HL-60/S4 (cell line): ENCODE results near the gene CLIC3.

ENCODE experiments used
- in situ Hi-C: fragments of 300-500 bp; cut with MboI; formaldehyde crosslinking; loops from 2 replicates; pipeline ENCODE4 v1.14.3; 2022; ENCODE audit warnings: low sequenced_read_pairs

Gene CLIC3

GRCh38 chr9:137019891-137020683 is 23.7 kb upstream of the CLIC3 start:
- in situ Hi-C loops, result no loop called here

DNA sequence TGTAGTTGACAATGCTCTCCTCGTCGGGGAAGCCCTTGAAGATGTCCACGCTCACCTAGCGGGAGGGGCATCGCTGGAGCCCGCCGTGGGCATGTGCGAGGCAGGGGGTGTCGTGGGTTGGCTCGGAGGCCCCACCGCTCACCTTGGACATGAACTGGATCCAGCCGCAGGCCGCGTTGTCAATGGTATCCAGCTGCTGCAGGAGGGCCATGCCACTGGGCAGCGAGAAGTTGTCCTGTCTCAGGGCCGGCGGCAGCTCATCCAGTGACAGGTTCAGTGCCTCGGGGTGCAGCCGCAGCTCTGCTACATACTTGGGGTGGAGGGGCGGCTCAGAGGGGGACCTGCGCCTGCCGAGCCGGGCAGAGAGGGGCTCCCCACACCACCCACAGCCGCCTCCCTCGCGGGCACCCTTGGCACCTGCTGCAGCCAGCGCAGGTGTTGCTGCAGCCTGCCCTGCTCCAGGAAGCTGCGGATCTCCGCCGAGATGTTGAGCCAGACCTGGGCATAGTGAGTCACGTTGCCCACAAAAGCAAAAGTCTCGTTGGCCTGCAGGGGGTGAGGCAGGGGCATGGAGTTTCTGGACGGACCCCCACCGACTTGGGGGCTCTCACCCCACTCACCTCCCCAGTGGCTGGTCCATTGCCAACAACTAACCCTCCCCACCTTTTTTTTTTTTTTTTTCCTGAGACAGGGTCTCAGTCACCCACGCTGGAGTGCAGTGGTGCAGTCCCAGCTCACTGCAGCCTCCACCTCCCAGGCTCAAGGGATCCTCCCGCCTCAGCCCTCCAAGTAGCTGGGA is 22.6 kb upstream of the CLIC3 start:
- in situ Hi-C loops, result no loop called here

DNA sequence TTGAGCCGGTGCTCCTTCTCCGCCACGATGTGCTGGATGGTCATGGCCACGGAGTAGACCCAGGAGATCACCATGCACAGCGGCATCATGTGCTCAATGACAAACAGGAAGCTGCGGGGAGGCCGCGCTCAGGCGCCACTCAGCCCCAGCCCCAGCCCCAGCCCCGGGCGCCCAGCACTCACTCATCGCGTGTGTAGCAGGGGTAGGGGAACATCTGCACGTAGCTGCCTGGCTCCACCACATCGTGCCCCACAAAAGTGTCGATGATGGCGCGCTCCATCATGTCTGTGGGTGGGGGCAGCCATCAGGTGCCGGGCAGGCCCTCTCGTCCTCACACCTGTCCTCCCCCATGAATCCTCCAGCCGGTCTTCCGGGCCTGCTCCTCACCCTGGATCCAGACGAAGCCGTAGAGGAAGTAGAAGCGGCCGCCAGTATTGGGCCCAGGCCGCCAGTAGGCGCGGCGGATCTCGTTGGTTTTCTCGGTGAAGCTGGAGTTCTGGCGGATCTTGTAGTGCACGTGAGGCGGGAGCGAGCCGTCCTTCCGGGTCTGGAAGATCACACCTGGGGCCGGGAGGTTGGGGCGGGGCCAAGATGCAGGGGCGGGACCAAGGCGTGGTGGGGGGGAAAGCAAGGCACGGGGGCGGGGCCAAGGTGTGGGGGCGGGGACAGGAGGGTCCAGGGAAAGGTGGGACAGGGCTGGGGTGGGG is 21.6 kb upstream of the CLIC3 start:
- in situ Hi-C loops, result no loop called here

- in situ Hi-C loops, result no loop called here
Measured at GRCh38 chr9:137017071-137017470, 20.7 kb upstream of the CLIC3 start.

- in situ Hi-C loops, result no loop called here
Measured at GRCh38 chr9:137016436-137016835, 20.1 kb upstream of the CLIC3 start.

DNA sequence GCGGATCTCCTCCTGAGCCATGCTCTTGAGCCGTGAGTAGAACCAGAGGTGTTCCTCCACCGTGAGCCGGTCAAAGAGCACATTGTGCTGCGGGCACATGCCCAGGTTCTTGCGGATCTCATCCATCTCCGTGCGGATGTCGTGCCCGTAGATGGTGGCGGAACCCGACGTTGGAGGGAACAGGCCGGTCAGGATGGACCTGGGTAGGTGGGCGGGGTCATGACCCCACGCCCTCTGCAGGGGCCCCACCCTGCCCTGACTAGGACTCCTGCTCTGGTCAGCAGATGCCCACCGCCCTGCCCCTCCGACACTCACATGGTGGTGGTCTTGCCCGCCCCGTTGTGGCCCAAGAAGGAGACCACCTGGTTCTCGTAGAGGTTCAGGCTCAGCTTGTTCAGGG is 19.6 kb upstream of the CLIC3 start:
- in situ Hi-C loops, result no loop called here

DNA sequence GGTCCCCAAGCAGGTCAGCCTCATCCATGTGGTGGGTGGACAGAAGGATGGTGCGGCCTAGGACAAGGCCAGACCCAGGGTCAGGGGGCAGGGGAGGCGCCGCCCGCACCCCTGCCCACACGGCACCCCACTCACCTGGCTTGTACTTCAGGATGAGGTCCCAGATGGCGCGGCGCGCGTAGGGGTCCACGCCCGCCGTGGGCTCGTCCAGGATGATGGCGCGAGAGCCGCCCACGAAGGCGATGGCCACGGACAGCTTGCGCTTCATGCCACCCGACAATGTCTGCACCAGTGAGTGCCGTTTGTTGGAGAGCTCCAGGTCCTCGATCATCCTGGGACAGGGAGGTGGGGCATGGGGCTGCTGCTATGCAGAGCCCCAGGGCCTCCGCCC is 19.2 kb upstream of the CLIC3 start:
- in situ Hi-C loops, result no loop called here

GRCh38 chr9:137014776-137015539 is 18.6 kb upstream of the CLIC3 start:
- in situ Hi-C loops, result no loop called here

DNA sequence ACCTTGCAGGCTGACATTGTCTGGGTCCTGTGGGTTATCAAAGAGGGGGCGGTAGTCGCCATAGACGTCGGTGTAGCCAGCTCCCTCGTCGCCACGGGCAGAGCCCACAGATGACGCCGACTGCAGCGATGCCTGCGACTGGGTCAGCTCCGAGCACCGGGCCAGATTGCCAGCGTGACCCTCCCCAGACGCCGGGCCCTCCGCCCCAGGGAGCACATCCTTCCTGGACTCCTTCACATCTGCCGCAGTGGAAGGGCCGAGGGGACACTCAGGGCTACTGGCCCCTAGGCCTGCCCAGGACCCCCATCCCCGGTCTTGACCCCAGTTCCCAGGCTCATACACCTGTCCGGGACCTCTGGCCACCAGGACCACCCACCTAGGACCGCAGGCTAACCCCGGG is 17.8 kb upstream of the CLIC3 start:
- in situ Hi-C loops, result no loop called here

DNA sequence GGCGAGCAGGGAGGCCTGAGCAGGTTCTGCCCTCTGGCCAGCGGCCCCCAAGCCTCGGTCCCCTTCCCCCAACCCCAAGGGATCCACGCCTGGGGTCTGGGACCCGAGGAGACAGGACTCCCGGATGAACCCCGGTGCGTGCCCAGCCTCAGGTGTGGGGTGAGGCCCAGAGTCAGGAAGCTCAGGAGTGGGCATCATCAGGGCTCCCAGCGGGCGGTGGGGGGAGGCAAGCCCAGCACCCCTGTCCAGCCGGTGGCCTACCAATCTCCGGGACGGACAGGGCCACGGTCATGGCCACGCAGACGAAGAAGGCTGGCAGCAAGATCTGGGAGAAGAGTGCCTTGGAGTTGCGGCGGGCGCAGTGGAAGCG is 17.2 kb upstream of the CLIC3 start:
- in situ Hi-C loops, result no loop called here

- in situ Hi-C loops, result no loop called here
Measured at GRCh38 chr9:137012694-137013570, 16.6 kb upstream of the CLIC3 start.

DNA sequence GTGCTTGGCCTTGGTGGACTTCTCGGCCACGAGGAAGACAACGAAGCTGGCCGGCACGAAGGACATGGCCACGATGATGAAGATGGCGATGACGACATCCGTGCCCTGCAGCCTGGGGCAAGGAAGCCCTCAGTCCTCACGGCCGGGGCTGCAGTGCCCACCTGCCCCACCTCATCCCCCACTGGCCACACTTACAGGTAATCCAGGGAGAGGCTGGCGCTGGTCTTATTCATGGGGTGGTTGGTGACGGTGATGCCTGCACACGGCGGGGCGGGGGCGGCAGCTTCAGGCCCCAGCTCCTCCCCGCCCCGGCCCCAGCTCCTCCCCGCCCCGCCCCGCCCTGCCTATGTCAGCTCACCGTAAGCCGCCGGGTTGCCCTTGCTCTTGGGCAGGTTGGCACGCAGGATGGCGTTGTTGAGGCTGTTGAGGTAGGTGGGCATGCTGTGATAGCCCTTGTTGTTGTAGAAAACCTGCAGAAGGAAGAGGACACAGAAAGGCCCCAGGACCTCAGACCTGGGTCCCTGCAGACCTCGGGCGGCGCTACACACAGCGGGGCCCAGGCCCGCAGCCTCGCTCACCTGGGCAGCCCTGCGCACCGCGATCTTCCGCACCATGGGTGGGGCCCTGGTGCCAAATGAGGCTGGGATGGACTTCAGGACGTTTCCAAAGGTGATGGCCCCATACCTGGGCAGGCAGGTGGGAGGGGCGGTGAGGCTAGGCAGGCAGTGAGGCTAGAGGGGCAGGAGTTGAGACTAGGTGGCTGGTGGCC is 15.7 kb upstream of the CLIC3 start:
- in situ Hi-C loops, result no loop called here

DNA sequence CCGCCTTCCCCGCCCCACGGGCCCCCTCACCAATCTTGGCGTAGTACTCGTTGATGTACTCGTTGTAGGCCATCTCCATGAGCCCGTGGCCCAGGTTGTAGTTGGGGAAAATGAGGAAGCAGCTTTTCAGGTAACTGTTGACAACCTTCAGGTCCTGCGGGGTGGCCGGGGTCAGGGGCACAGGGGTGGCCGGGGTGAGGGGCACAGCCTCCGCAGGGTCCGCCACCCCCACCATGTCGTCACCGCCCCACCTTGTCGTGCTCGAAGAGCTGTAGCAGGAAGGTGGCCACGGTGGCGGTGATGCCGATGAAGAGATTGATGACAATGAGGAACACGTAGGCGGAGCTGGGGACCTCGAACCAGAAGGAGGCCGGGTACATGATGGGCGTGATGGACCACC is 14.8 kb upstream of the CLIC3 start:
- in situ Hi-C loops, result no loop called here

DNA sequence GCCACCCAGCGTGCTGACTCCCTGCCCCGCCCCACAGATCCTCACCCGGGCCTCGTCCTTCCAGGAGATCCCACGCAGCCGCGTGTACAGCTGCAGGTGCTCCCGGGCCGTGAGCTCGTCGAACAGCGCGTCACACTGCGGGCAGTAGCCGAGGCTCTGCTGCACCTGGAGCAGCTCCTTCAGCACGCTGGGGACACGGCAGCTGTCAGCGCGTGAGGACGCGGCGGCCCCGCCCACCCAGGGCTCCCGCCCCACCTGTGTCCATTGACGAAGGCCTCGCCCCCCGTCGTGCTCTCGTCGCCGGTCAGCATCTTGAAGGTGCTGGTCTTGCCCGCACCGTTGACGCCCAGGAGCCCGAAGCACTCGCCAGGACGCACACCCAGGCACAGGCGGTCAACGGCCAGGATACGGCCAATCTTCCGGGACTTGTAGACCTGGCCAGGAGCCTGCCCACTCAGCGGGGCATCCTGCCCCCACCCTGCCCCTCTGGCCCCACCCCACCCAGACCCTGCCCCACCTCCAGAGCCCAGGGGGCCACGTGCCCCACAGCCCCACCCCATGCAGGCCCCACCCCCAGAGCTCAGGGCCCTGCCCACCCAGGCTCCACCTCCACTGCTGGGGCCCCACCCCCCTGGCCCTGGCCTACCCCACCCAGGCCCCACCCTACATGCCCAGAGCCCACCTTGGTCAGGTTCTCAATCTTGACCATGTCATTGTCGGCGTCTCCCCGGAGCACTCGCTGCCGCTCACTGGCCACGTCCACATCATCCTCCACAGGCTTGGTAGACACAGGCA is 13.8 kb upstream of the CLIC3 start:
- in situ Hi-C loops, result no loop called here

GRCh38 chr9:137009217-137009616 is 12.8 kb upstream of the CLIC3 start:
- in situ Hi-C loops, result no loop called here

GRCh38 chr9:137008312-137008711 is 11.9 kb upstream of the CLIC3 start:
- in situ Hi-C loops, result no loop called here

DNA sequence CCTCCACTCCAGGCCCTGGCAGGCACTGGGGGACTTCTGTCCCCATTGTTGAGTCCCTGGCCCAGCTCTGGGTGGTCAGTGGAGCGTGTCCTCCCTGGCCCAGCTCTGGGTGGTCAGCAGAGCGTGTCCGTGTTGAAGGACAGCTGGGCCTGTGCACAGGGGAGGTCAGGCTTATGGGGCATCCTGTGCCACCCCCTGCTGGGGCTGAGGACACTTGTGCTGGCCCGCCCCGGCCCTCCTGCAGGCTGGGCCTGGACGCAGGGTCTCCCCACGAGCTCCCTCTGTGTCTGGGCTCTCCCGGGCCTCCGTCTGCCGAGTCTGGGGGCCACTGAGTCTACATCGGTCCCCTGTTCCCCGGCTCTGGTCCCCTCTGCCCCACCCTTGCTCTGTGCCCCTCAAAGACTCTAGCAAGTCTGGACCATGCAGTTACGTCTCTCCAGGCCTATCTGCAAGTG is 11.5 kb upstream of the CLIC3 start:
- in situ Hi-C loops, result no loop called here

GRCh38 chr9:137007108-137007815 is 10.9 kb upstream of the CLIC3 start:
- in situ Hi-C loops, result no loop called here
